Activated B cell treated with CpG ODN at 0.5 μM for 24 hours (primary cell): ENCODE results near the gene AP3S1. TPM values are rescaled to one million over a fixed set of nuclear protein-coding genes. Genes with fewer than 3 reads are reported as not detected.
"Not testable (repeated sequence)": the region's sequence is repeated elsewhere in the genome, so short reads cannot be mapped to it uniquely, and the experiment has no call there.

ENCODE experiments used
- ATAC-seq: fragments of 200-7000 bp; cut with Tn5 transposase; one replicate; pipeline ENCODE4 v1.10.0; 2021; ENCODE audit warnings: low read depth, mild to moderate bottlenecking, moderate library complexity
- CTCF ChIA-PET: fragments of 350-600 bp; sonication (Branson Sonifier 250); formaldehyde crosslinking; loops from one replicate; lab custom pipeline; 2021; ENCODE audit warnings: antibody characterized with exemption; lab: Charles Lee
- POLR2A ChIA-PET: fragments of 350-600 bp; sonication (Branson Sonifier 250); formaldehyde crosslinking; loops from one replicate; lab custom pipeline; 2021; ENCODE audit warnings: antibody characterized with exemption; lab: Charles Lee
- DNase-seq: peaks from one replicate; pipeline ENCODE4 v3.0.0; 2022
- H3K27ac Mint-ChIP-seq: one replicate; pipeline ENCODE4 v1.8.0; 2020; ENCODE audit warnings: mixed read lengths
- H3K27me3 Mint-ChIP-seq: one replicate; pipeline ENCODE4 v1.8.0; 2021; ENCODE audit warnings: mixed read lengths
- H3K36me3 Mint-ChIP-seq: one replicate; pipeline ENCODE4 v1.8.0; 2021; ENCODE audit warnings: low read depth, mixed read lengths
- H3K4me1 Mint-ChIP-seq: one replicate; pipeline ENCODE4 v1.8.0; 2021; ENCODE audit warnings: mixed read lengths
- H3K4me3 Mint-ChIP-seq: one replicate; pipeline ENCODE4 v1.8.0; 2020; ENCODE audit warnings: mild to moderate bottlenecking, mixed read lengths
- H3K9me3 Mint-ChIP-seq: one replicate; pipeline ENCODE4 v1.8.0; 2020; ENCODE audit warnings: mixed read lengths
- CTCF ChIP-seq: fragments of 200-600 bp; IDR thresholded peaks from one replicate; pipeline ENCODE4 v1.8.0; 2022; ENCODE audit warnings: antibody characterized with exemption, mild to moderate bottlenecking
- intact Hi-C: fragments of 100-400 bp; cut with micrococcal nuclease; formaldehyde crosslinking; loops from one replicate; pipeline ENCODE4 v1.15.1; 2024
- total RNA-seq: library from RNA; stranded (reverse); gene quantifications from 2 replicates; pipeline ENCODE4 v1.2.3, GENCODE V29; 2022

Gene AP3S1
- total RNA-seq, 1 donor from 2014 or later, result 43.2 TPM

- Mint-ChIP-seq H3K9me3 (no peaks in the 10 kb centered on the region), H3K27ac (no peak overlapping the region), H3K36me3 (no peaks in the 10 kb centered on the region), H3K4me1 (no peaks in the 10 kb centered on the region), H3K27me3 (peaks cover 10% of the 10 kb centered on the region), H3K4me3 (no peak overlapping the region)
- ChIA-PET CTCF (no interaction called here), POLR2A (no interaction called here)
- no peak for DNase-seq
- intact Hi-C loops, result no loop called here
- no peak for TF ChIP-seq CTCF
- ATAC-seq, result no peak
Measured at GRCh38 chr5:115801152-115801551, 40.6 kb upstream of the AP3S1 start.

GRCh38 chr5:115801984-115802383, 39.8 kb upstream of the AP3S1 start:
- no peak for DNase-seq
- intact Hi-C loops, result no loop called here
- Mint-ChIP-seq H3K4me1 (no peaks in the 10 kb centered on the region), H3K4me3 (no peak overlapping the region), H3K36me3 (no peaks in the 10 kb centered on the region), H3K27me3 (peaks cover 7% of the 10 kb centered on the region), H3K9me3 (no peaks in the 10 kb centered on the region), H3K27ac (no peak overlapping the region)
- no peak for TF ChIP-seq CTCF
- ATAC-seq, result no peak
- ChIA-PET POLR2A (no interaction called here), CTCF (no interaction called here)

GRCh38 chr5:115806986-115807653, 34.6 kb upstream of the AP3S1 start:
- TF ChIP-seq CTCF, result no peak
- CTCF ChIA-PET, result no interaction called here
- no peak overlapping the region for H3K4me3 Mint-ChIP-seq
- H3K27ac Mint-ChIP-seq, result no peak overlapping the region
- DNase-seq, result no peak
- POLR2A ChIA-PET, result no interaction called here
- ATAC-seq, result no peak
- H3K27me3 Mint-ChIP-seq, result peaks cover 12% of the 10 kb centered on the region
- no peaks in the 10 kb centered on the region for H3K4me1 Mint-ChIP-seq
- H3K36me3 Mint-ChIP-seq, result no peaks in the 10 kb centered on the region
- no peaks in the 10 kb centered on the region for H3K9me3 Mint-ChIP-seq
- intact Hi-C loops, result no loop called here

GRCh38 chr5:115807654-115808052, 34.1 kb upstream of the AP3S1 start:
- H3K4me3 Mint-ChIP-seq, result no peak overlapping the region
- ATAC-seq (no peak), DNase-seq (no peak)
- TF ChIP-seq CTCF, result no peak
- H3K27me3 Mint-ChIP-seq, result peaks cover 12% of the 10 kb centered on the region
- no peaks in the 10 kb centered on the region for H3K36me3 Mint-ChIP-seq
- intact Hi-C loops, result no loop called here
- no peaks in the 10 kb centered on the region for H3K9me3 Mint-ChIP-seq
- ChIA-PET CTCF (no interaction called here), POLR2A (no interaction called here)
- no peaks in the 10 kb centered on the region for H3K4me1 Mint-ChIP-seq
- no peak overlapping the region for H3K27ac Mint-ChIP-seq

GRCh38 chr5:115808066-115808465, 33.7 kb upstream of the AP3S1 start:
- POLR2A ChIA-PET, DNase-seq, ATAC-seq, H3K27ac Mint-ChIP-seq, H3K4me3 Mint-ChIP-seq, intact Hi-C loops, H3K4me1 Mint-ChIP-seq, H3K36me3 Mint-ChIP-seq, H3K9me3 Mint-ChIP-seq, CTCF ChIA-PET: not testable (repeated sequence)
- peaks cover 12% of the 10 kb centered on the region for H3K27me3 Mint-ChIP-seq

GRCh38 chr5:115809946-115810345, 31.8 kb upstream of the AP3S1 start:
- H3K9me3 Mint-ChIP-seq, result no peaks in the 10 kb centered on the region
- no peak for ATAC-seq
- TF ChIP-seq CTCF, result no peak
- intact Hi-C loops, result no loop called here
- H3K27me3 Mint-ChIP-seq, result peaks cover 27% of the 10 kb centered on the region
- no peak for DNase-seq
- CTCF ChIA-PET, result interaction anchor here (1.5 to 1.6 kb wide), 2 partner anchors 22 to 174 kb away, joined by 3 to 6 read pairs; no protein-coding TSS in a partner anchor
- POLR2A ChIA-PET, result no interaction called here
- H3K4me3 Mint-ChIP-seq, result no peak overlapping the region
- H3K4me1 Mint-ChIP-seq, result peaks cover 4% of the 10 kb centered on the region
- no peaks in the 10 kb centered on the region for H3K36me3 Mint-ChIP-seq
- H3K27ac Mint-ChIP-seq, result no peak overlapping the region
